DMS153 (cell line): ENCODE measurements around the gene CATSPERB.
"Not testable (repeated sequence)": the region's sequence is repeated elsewhere in the genome, so short reads cannot be mapped to it uniquely, and the experiment has no call there.

Experiments used
- DNase-seq: peaks from one replicate; lab custom pipeline; 2025; lab: John Stamatoyannopoulos, UW

CATSPERB gene

DNA sequence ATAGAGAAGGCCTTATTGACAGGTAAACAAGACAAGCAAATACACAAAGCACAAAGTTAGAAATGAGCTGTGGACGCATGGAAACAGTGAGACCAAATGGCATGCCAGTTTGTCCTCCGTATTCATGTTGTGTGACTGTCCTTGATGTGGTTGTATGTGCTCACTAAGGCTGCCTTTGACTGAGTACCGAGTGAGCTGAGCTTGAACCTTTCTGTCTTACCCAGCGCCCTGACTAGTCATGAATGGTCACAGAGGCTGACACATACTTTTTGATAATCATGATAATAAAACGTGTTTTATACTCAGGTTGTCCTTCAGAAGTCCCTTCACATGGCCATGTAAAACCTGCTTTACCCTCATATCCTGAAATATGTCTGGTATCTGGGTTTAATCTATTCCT is 553 bp upstream of the CATSPERB start:
- DNase-seq: no peak

DNA sequence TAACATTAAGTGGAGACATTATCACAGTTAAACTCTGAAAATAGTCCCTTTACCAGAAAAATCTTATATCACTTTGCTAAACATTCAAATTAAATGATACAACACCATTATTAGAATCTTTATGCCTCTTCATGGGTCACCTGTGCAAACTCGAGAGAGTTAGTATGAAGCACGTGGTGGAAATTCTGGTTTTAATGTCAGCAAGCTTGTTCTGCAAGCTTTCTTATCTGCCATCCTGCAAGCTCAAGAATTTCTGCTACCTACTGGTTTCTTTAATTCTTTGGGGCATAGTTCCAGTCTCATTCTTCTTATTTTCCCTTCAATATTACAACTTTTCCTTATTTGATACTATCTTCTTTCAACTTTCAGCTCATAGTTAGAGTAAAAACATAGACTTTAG is 868 bp downstream of the CATSPERB start:
- no peak for DNase-seq

DNA sequence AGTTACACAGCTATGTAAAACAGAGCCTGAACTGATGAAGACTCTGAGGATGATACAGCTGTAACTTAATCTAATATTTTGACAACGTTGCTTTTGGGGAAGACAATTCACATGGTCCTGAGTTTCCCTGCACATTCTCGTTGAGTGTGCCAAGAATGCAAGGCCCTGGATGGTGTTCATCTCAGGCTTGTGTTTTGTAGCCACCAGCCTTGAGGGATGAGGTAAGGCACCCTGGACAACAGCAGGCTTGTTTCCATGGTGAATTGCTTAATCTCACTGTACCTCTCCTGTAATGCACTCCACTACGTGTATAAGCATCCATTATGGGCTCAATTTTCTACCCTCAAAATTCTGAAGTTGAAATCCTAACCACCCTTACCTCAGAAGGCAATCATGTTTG is 2.1 kb downstream of the CATSPERB start:
- DNase-seq: no peak

DNA sequence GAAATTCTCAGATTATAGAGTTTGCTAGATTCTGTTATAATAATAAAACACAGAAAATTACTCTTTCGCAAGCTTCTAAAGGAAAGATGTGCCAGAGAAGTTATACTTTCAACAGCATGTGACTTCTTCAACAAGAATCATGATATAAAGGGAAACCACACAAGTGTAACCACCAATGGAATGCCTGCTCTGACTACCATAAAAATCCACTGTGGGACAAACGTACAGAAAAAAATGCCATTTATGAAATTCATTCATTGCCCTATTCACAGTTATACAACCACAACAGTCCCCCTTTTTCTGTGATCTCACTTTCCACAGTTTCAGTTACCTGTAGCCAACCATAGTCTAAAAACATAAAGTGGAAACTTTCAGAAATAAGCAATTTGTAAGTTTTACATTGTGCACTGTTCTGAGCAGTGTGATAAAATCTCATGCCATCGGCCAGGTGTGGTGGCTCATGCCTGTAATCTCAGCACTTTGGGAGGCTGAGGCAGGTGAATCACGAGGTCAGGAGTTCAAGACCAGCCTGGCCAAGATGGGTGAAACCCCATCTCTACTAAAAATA is 3.2 kb downstream of the CATSPERB start:
- DNase-seq: no peak

DNA sequence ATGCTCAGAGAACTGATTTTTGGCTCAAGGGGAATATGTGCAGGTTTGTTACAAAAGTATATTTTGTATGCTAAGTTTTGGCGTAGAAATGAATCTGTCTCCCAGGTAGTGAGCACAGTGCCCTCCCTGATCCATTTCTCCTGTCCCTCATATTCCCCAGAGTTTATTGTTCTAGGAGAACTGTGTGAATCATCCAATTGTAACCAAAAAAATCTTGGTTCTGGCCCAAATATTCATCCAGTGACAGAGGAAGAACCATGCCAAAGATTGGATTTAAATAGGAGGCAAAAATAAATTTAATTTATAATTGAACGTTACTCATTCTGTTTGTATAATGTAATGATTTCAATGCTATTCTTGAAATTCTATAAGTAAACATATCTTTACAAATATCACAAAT is 4.8 kb downstream of the CATSPERB start:
- no peak for DNase-seq

DNA sequence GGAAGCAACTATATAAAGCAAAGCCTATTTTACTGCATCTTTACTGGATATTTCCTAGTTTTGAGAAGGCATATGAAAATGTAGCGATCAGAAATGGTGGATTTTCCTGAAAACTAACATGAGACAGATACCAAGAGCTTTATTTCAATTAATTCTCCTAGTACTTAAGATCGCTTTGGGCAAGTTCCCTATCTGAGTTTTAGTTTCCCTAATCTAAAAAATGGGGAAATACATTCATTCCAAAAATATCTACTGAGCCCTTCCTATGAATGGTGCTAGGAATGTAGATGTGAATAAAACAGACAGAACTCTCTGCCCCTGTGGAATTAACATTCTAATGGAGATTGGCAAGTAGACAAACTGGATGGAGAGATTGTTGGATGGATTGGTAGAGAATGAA is 8.4 kb downstream of the CATSPERB start:
- DNase-seq: no peak

DNA sequence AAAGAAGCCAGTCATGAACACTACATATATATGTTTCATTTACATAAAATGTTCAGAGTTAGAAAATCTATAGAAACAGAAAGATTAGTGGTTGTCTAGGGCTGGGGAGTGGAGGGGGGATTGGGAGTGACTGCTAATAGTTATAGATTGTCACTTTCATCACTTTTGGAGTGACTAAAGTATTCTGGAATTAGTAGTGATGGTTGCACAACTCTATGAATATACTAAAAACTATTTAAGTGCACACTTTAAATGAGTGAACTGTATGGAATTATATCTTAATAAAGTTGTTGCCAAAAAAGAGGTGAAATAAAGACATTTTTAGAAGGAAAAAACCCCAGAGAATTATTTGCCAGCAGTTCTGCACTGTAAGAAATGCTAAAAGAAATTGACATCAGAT is 9.5 kb downstream of the CATSPERB start:
- DNase-seq: no peak

DNA sequence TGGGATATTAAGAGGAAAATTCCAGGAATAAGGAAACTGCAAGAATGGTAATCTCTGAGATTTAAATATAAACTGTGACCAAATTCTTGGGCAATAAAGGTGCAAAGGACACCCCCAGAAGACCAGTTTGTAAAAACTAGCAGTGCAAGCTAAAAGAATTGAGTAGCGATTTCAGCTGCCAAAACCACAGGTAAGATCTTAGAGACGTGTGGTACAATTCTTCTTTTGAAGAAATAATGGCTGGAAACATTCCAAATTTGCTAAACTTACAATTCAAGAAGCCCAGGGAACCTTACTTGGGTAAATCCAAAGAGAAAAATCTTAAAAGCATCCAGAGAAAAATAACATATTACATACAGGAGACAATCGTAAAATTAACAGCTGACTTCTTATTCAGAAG is 12.0 kb downstream of the CATSPERB start:
- no peak for DNase-seq

DNA sequence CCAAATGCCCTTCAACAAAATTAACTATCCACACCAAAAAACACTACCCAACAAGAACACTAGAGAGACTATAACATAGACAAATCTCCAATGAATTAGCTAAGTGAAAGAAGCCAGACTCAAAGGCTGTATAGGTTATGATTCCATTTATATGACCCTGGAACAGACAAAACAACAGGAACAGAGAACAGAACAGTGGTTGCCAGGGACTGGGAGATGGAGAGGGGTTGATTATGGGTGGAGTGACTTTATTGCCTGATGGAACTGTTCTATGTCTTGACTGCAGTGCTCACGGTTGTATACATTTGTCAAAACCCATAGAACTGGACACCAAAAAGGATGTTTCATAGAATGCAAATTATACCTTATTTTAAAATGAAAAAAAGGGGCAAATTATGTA is 14.9 kb downstream of the CATSPERB start:
- no peak for DNase-seq

DNA sequence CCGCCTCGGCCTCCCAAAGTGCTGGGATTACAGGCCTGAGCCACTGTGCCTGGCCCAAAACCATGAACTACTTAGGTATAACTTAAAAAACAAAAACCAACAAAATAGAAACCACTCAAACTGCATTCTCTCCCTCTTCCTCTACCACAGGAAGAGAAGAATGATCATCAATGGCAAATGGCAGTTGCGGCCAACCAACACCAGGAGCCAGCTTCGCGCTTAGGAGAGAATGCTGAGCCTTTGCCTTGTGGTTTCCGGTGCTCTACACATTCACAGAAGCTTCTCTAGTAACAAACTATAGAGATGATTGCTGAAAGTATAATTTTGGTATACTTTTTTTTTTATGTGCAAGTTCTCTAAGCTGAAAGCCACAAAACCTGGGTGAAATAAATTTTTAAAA is 17.1 kb downstream of the CATSPERB start:
- DNase-seq: no peak

DNA sequence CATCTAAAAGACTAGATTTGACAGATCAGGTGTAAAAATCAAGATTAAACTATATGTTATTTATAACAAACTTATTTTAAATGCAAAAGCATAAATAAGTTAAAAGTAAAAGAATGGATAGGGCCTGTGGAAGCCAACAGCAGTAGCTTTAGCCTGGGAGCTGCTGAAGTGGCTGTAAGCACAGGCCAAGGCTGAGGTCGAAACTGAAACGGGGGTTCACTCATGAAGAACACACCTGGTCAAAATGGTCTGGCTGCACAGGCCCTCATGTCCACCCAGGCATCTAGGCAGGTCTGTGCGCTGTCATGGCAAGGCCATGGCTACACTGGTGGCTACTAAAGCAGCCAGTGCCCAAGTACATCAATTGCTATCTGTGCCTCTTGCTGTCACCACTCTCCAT is 23.1 kb downstream of the CATSPERB start:
- no peak for DNase-seq

DNA sequence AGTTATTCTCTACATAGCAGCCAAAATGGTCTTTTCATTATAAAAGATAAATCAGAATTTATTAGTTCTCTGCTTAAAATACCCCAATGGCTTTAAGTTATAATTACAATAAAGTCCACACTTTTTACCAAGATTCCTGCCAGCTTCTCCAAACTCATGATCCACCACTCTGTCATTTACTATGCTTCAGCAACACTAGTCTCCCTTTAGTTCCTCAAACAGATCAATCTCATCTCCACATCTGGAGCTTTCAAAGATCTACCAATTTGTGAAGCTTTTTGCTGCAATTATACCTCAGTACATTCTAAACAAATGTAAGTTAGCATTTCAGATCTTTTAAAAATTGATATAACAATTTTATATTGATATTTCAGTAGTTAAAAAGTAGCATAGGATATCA is 24.9 kb downstream of the CATSPERB start:
- no peak for DNase-seq

DNA sequence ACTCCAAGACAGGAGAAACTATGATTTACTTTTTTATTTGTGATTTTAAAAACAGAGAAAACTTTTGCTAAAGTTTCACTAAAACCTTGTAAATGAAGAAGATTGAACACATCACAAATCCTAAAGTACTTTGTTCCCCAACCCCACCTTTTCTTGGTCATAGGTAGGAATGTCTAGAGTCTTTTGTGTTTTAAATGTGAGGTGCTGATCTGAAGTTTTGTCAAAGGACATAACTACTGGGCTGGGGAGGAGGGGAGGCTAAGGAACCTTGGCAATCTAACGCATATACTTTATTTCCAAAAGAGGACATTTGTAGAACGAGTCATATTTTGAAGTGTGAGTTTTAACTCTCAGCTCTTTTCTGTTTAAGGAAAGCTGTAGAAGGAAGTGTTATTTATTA is 37.2 kb downstream of the CATSPERB start:
- DNase-seq: no peak

DNA sequence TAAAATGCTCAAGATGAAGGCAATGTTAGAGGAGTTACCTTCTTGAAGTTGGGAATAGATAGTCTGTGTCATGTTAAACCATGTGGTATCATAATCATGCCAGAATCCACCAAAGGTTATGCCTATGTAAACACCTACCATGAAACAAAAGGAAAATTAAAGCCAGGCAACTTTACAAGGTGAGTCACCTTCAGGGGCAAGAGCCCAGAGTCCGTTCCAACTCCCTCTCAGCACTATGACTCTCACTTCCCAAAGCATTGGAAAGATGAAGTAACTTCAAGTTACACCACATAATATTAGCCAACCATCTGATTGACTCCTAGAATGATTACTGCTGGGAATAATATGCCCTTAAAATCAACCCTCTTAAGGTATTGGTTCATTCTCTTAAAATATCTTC is 38.5 kb downstream of the CATSPERB start:
- no peak for DNase-seq

DNA sequence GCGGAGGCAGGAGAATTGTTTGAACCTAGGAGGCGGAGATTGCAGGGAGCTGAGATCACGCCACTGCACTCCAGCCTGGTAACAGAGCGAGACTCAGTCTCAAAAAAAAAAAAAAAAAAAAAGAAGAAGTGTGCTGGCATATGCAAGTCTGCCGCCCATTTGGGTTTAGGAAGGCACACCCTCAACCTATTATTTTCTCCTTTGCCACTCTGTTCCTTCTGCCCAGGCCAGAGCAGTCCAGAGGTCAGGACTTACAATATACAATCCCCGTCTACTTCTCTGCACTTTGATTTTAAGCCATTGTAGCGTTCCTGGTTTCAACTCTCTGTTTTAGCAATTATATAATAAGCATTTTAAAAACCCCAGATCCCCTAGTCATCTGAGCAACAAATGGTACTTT is 39.8 kb downstream of the CATSPERB start:
- DNase-seq: no peak

DNA sequence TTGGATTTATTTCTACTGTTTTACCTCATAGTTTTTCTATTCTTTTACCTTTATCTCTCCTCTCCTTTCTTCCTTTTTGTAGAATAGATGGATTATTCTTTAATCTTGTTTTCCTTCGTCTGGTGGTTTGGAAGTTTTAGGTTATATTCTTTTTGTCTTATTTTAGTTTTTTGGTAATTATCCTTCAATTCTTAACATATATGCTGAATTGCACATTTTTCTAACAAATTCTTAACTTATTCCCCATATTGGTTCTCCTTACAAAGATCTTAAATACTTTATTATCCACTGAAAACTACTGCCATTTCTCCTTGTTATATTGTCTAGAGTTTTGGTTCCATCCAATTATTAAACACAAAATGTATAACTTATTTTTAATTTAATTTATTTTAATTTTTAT is 42.3 kb downstream of the CATSPERB start:
- no peak for DNase-seq

DNA sequence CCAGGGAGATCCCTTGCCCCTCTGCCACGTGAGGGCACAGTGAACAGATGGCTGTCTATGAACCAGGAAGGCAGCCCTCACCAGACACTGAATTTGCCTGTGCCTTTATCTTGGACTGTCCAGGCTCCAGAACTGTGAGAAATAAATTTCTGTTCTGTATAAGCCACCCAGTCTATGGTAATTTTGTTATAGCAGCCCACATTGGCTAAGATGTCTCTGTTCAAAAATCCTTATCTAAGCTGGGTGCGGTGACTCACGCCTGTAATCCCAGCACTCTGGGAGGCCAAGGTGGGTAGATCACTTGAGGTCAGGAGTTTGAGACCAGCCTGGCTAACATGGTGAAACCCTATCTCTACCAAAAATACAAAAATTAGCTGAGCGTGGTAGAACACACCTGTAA is 44.5 kb downstream of the CATSPERB start:
- DNase-seq: not testable (repeated sequence)

DNA sequence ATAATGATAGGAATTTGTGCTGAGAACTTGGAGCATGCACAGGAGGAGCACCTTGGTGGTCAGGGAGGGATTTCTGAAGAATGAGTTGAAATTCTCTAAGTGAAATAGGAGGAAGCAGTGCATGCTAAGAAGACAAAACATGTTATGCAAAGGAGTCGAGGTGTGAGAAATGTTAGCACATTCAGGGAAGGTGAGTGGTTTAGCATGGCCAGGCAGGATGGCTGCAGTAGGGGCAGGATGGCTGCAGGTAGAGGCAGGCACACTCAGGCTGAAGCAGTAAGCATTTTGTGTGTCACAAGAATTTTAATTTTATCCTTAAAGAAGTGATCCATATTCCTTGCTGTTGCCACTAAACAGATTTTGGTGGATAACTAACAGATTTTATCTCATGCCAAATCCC is 46.3 kb downstream of the CATSPERB start:
- no peak for DNase-seq

DNA sequence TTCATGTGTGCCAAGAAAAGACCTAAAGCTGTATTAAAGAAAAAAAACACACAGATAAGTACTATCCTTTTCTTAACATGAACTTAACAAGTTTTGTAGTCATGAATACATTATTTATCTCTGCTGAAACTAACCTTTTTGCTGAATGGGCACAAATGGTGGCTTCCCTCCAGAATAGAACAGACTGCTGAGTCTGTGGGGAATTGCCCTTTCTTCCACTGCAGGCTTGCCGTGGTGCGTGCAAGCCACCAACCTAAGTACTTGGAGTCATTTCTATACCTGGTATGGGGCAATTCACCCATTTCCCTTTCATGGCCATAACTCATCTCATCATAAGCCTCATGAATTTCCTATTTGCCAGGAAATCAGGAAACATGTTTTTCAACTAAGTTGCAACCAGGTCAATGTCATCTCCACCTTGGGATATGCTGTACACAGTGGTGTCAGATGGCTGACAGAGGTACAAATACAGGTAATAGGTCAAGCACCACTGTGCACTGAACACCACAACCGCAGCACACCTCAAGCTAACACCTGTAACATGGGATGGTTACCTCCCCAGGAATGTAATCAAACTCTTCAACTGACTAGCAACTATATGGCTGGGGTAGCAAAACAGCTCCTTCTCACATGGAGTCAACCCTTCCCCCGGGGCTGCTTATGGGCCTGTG is 49.9 kb downstream of the CATSPERB start:
- no peak for DNase-seq

DNA sequence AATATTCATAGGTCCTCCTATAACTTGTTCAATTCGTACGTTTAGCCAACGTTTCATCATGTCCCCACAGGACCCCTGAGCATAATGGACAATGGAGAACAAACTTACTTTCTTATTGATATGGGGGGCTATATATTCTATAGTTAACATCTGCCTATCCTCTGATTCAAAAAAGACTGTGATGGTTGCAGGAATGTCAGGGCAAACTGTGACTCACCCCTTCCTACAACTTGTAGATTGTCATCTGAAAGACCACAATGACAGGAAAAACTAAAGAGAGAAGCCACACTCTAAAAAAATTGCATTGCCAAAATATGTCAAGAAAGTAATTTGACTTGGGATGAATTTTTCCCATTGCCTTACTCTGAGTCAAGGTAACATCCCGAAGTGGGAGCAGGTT is 50.8 kb downstream of the CATSPERB start:
- DNase-seq: no peak

DNA sequence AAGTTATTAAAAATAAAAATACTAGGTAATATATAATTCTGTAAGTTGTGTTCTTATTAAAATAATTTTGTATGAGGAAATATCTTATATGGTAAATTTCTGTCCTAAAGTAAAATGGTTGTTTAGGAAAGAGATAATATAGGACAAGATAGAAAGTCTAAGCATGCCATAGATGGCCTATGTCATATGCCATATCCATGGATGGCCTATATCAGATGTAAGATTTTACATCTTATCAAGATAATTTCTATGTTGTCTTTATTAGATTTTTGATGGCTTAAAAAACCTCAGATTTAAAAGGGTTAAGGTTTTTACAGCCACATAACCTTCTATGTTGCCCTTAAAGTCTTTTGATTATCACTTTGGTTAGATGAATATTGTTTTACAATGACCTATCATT is 52.6 kb downstream of the CATSPERB start:
- no peak for DNase-seq

DNA sequence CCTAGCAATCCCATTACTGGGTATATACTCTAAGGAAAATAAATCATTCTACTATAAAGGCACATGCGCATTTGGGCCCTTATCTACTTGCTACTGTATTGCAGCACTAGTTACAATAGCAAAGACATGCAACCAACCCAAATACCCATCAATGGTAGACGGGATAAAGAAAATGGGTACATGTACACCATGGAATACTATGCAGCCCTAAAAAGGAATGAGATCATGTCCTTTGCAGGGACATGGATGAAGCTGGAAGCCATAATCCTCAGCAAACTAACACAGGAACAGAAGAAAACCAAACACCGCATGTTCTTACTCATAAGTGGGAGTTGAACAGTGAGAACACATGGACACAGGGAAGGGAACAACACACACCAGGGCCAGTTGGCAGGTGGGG is 54.2 kb downstream of the CATSPERB start:
- not testable (repeated sequence) for DNase-seq

DNA sequence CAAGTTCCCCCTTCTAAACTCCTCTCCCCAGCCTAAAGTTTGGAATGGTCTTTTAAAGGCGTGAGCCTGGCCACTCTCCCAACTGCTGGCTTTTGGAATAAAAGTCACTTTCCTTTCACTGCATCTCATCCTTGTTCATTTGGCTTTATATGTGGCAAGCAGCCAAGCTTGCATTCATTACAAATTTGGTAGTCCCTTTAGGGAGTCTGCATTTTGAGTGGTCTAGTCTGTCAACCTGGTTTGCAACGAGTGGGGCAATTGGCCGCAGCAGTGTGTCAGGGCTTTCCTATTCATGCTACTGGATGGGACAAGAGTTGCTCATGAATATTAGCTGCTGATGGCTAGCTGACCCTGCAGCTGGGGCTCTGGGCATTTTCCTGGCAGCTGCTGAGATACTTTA is 57.0 kb downstream of the CATSPERB start:
- no peak for DNase-seq

DNA sequence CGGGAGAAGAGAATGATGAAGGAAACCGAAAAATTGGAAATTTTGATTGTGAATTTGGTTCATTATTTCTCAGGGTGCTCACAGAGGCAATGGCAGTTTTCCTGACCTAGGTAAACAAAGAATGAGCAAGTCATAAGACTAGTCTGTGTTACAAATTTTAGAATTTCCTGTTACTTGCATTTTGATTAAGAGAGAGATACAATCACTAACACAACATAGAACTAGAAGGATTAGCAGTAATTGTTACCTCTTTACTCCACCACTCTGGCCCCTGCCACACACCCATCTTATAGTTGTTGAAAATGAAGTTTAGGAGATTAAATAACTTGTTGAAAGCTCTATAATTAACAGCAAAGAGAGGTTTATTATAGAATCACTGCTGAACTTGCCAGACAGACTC is 62.0 kb downstream of the CATSPERB start:
- no peak for DNase-seq
